ENCODE measurements around the gene FRYL. TPM values are rescaled to one million over a fixed set of nuclear protein-coding genes. Genes with fewer than 3 reads are reported as not detected.

The FRYL gene
- total and polyA plus RNA-seq, 12 donors = 11.7 to 60.1 (median 36.4) TPM

- WGBS, 2 donors = 54 to 70% methylated on average over 2 of the region's 2 CpGs
- Histone ChIP-seq H3K27me3 (peaks cover 0 to 4% (median 0%) of the 10 kb centered on the region in 7 donors), H3K4me3 (no peak overlapping the region), H3K27ac (no peak overlapping the region), H3K36me3 (no peaks in the 10 kb centered on the region), H3K4me1 (no peaks in the 10 kb centered on the region), H3K9me3 (no peaks in the 10 kb centered on the region)
- TF ChIP-seq CTCF (IDR thresholded peaks at IDR 0.05) = no peak
- intact Hi-C loops (cut with DNase I) = no loop called here
- DNase-seq = no peak
- ATAC-seq = no peak
These were observed 35.4 kb upstream of the FRYL start for GRCh38 chr4:48815483-48815882.

GRCh38 chr4:48813964-48814363 is 33.9 kb upstream of the FRYL start:
- no peaks in the 10 kb centered on the region for H3K9me3 ChIP-seq
- WGBS, 2 donors = 57 to 59% methylated on average over 1 of the region's 1 CpG
- no peak for TF ChIP-seq CTCF (IDR thresholded peaks at IDR 0.05)
- no peak overlapping the region for H3K4me3 ChIP-seq
- intact Hi-C loops (cut with DNase I) = no loop called here
- ATAC-seq = no peak
- no peak overlapping the region for H3K27ac ChIP-seq
- H3K27me3 ChIP-seq = peaks cover 0 to 4% (median 0%) of the 10 kb centered on the region in 7 donors
- H3K4me1 ChIP-seq = no peaks in the 10 kb centered on the region
- H3K36me3 ChIP-seq = no peaks in the 10 kb centered on the region
- DNase-seq = no peak

GRCh38 chr4:48812866-48813265 is 32.8 kb upstream of the FRYL start:
- H3K27ac ChIP-seq = no peak overlapping the region
- ATAC-seq (no peak), DNase-seq (no peak)
- H3K4me1 ChIP-seq = no peaks in the 10 kb centered on the region
- peaks cover 0 to under 1% (median 0%) of the 10 kb centered on the region in 7 donors for H3K27me3 ChIP-seq
- TF ChIP-seq CTCF (IDR thresholded peaks at IDR 0.05) = no peak
- no peaks in the 10 kb centered on the region for H3K36me3 ChIP-seq
- no peak overlapping the region for H3K4me3 ChIP-seq
- intact Hi-C loops (cut with DNase I) = no loop called here
- H3K9me3 ChIP-seq = no peaks in the 10 kb centered on the region
- 75 to 79% methylated on average over 6 of the region's 6 CpGs for WGBS, 2 donors

- WGBS, 2 donors = 57 to 66% methylated on average over 8 of the region's 8 CpGs
- TF ChIP-seq CTCF (IDR thresholded peaks at IDR 0.05) = no peak
- no peaks in the 10 kb centered on the region for H3K9me3 ChIP-seq
- intact Hi-C loops (cut with DNase I) = no loop called here
- no peak overlapping the region for H3K4me3 ChIP-seq
- H3K4me1 ChIP-seq = peaks cover 0 to 46% (median 20%) of the 10 kb centered on the region in 9 donors
- ATAC-seq (peak in 1 of 8 donors; percentile 9), DNase-seq (no peak)
- peak overlapping the region in 6 of 10 donors; percentile 9 to 54 (median 34) for H3K27ac ChIP-seq
- H3K27me3 ChIP-seq = no peaks in the 10 kb centered on the region
- H3K36me3 ChIP-seq = no peaks in the 10 kb centered on the region
These were observed 24.7 kb upstream of the FRYL start for GRCh38 chr4:48804584-48805301.

All from heart right ventricle (tissue), 16 donors.